ENCODE data around the gene ATAD3B. TPM values are rescaled to one million over a fixed set of nuclear protein-coding genes. Genes with fewer than 3 reads are reported as not detected.

The ATAD3B gene
- total and polyA plus RNA-seq, 2 of the 13 experiments (the other 11 are each of a cell fraction or from before 2014, with no cell fraction given), result 9.6 to 31.1 TPM

DNA sequence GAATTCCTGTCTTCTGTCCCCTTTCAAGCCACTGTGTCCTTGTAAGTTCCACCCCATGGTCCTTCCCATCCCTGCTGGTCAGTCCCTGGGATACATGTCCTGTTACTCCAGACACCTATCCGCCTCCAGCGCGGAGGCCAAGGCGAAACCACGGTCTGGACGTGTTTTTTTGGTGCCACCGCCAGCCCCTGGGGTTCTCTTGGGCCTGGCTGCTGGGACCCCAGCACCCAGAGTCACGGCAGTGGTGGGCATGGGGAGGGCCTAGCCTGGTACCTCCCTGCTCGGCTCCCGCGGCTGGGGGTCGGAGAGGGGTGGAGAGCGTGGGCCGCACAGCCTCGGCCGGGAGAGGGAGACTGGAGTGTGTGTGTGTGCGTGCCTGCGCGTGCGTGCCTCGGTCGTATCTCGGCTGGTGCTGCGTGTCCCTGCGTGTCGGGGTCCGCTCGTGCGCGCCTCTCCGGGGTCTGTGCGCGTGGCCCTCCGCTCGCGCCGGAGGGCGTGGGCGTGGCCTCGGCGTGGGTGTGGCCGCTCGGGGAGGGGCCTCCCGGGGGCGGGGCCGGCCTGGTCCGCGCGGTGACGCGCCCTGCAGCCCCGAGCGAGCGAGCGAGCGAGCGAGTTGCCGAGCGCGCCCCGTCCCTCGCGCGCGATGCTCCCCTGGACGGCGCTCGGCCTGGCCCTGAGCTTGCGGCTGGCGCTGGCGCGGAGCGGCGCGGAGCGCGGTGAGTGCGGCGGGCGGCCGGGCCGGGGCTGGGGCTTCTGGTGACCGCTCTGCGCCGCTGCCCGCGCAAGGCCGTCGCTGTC, 36.3 kb upstream of the ATAD3B start, which contains the start of gene VWA1:
TSS of gene VWA1 (plus strand) at position 585 of the 798 bp plus-strand sequence. CDS start at position 644, 59 bp downstream.
- Histone ChIP-seq H4K20me1 (ENCODE audit: insufficient read depth, low read length) (no peaks in the 10 kb centered on the region), H3K4me2 (ENCODE audit: low read depth, low read length) (peak within 1 kb of the TSS; percentile 94), H3K36me3 (replicated peaks in 1 of 2; ENCODE audit: control insufficient read depth in 1 of 2, insufficient read depth in 2 of 2, low read length in 2 of 2) (peaks cover 0 to under 1% of the 10 kb centered on the region in 2 experiments; a peak in 1 of 5 replicates), H3K4me1 (ENCODE audit: insufficient read depth, low read length) (peaks cover 53% of the 10 kb centered on the region), H3K9ac (ENCODE audit: insufficient read depth, low read depth, low read length) (peak within 1 kb of the TSS; percentile 85), H3K79me2 (ENCODE audit: insufficient read depth, low read length) (peaks cover 31% of the 10 kb centered on the region), H3K27me3 (ENCODE audit: control insufficient read depth in 1 of 2, insufficient read depth in 2 of 2, low read length in 2 of 2) (no peaks in the 10 kb centered on the region), H3K9me3 (ENCODE audit: low read length) (no peaks in the 10 kb centered on the region), H3K4me3 (replicated peaks in 1 of 3; ENCODE audit: insufficient read depth in 1 of 3, low read depth in 2 of 3, low read length in 3 of 3) (peak within 1 kb of the TSS; percentile 72 to 88 (median 84)), H2AFZ (ENCODE audit: low read length) (no peak within 1 kb of the TSS), H3K27ac (ENCODE audit: extremely low read length, insufficient read depth, low read length) (peak within 1 kb of the TSS; percentile 94)
- DNase-seq (ENCODE audit: low spot score), result no peak
- ATAC-seq, result no peak
- TSS peak; percentile 30 for BruUV-seq (replicated peaks)
- in situ Hi-C loops (cut with HindIII; ENCODE audit: extremely low pct_ligation_motif_present, low pct_unique_long_range_greater_than_20kb), result loop anchor here (5.0 kb wide), 1 partner anchor 33 kb away; no protein-coding TSS in a partner anchor
- no peak for FAIRE-seq
- WGBS (ENCODE audit: low lambda C conversion rate), result under 1% methylated on average over 22 of the region's 89 CpGs
- CTCF ChIA-PET (ENCODE audit: low intra/inter-chr PET ratio, low total read pairs), result no interaction called here
- POLR2A ChIA-PET, result interaction anchor here (2.7 to 11.0 kb wide), 6 partner anchors 9 to 243 kb away, joined by 8 to 355 read pairs (median 38); partner anchors contain the start of genes ANKRD65, CCNL2 and MRPL20
- intact Hi-C loops (cut with micrococcal nuclease; ENCODE audit: unreplicated experiment), result no loop called here
- no peak for TF ChIP-seq ISX (CRISPR knock-in tag; conservative IDR thresholded peaks at IDR 0.05)
- 0 out of 2 replicates have a peak, but pooled peaks have one; percentile 15 for TF ChIP-seq KDM5B (CRISPR knock-in tag; IDR thresholded peaks at IDR 0.05; ENCODE audit: borderline replicate concordance)
- no peak for TF ChIP-seq ZNF382 (CRISPR knock-in tag; IDR thresholded peaks at IDR 0.05; ENCODE audit: borderline replicate concordance)
- no peak for TF ChIP-seq SMC3 (IDR thresholded peaks at IDR 0.05; ENCODE audit: low read length)
- TF ChIP-seq, protein P1, sequence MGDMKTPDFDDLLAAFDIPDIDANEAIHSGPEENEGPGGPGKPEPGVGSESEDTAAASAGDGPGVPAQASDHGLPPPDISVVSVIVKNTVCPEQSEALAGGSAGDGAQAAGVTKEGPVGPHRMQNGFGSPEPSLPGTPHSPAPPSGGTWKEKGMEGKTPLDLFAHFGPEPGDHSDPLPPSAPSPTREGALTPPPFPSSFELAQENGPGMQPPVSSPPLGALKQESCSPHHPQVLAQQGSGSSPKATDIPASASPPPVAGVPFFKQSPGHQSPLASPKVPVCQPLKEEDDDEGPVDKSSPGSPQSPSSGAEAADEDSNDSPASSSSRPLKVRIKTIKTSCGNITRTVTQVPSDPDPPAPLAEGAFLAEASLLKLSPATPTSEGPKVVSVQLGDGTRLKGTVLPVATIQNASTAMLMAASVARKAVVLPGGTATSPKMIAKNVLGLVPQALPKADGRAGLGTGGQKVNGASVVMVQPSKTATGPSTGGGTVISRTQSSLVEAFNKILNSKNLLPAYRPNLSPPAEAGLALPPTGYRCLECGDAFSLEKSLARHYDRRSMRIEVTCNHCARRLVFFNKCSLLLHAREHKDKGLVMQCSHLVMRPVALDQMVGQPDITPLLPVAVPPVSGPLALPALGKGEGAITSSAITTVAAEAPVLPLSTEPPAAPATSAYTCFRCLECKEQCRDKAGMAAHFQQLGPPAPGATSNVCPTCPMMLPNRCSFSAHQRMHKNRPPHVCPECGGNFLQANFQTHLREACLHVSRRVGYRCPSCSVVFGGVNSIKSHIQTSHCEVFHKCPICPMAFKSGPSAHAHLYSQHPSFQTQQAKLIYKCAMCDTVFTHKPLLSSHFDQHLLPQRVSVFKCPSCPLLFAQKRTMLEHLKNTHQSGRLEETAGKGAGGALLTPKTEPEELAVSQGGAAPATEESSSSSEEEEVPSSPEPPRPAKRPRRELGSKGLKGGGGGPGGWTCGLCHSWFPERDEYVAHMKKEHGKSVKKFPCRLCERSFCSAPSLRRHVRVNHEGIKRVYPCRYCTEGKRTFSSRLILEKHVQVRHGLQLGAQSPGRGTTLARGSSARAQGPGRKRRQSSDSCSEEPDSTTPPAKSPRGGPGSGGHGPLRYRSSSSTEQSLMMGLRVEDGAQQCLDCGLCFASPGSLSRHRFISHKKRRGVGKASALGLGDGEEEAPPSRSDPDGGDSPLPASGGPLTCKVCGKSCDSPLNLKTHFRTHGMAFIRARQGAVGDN (CRISPR knock-in tag; IDR thresholded peaks at IDR 0.05), result peak; percentile 74
- TF ChIP-seq ZNF773 (CRISPR knock-in tag; IDR thresholded peaks at IDR 0.05; ENCODE audit: borderline replicate concordance), result no peak
- TF ChIP-seq MBNL3 (CRISPR knock-in tag; conservative IDR thresholded peaks at IDR 0.05), result no peak
- TF ChIP-seq RARA (CRISPR knock-in tag; IDR thresholded peaks at IDR 0.05), result peak; percentile 47; the same call in 1 of the 2 replicates
- TF ChIP-seq ZFY (CRISPR knock-in tag; IDR thresholded peaks at IDR 0.05), result peak; percentile 76
- no peak for TF ChIP-seq ZBTB3 (CRISPR knock-in tag; IDR thresholded peaks at IDR 0.05; ENCODE audit: borderline replicate concordance, low read depth)
- no peak for TF ChIP-seq SRSF4 (IDR thresholded peaks at IDR 0.05; ENCODE audit: low read depth, low read length, poor library complexity, severe bottlenecking)
- no peak for TF ChIP-seq ZNF589 (CRISPR knock-in tag; conservative IDR thresholded peaks at IDR 0.05)
- no peak for TF ChIP-seq ZNF839 (CRISPR knock-in tag; IDR thresholded peaks at IDR 0.05; ENCODE audit: borderline replicate concordance)
- no peak for TF ChIP-seq ZNF264 (CRISPR knock-in tag; IDR thresholded peaks at IDR 0.05)
- TF ChIP-seq, protein P2, sequence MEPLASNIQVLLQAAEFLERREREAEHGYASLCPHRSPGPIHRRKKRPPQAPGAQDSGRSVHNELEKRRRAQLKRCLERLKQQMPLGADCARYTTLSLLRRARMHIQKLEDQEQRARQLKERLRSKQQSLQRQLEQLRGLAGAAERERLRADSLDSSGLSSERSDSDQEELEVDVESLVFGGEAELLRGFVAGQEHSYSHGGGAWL (CRISPR knock-in tag; IDR thresholded peaks at IDR 0.05), result 0 out of 2 replicates have a peak, but pooled peaks have one; percentile 20
- TF ChIP-seq, protein P3, sequence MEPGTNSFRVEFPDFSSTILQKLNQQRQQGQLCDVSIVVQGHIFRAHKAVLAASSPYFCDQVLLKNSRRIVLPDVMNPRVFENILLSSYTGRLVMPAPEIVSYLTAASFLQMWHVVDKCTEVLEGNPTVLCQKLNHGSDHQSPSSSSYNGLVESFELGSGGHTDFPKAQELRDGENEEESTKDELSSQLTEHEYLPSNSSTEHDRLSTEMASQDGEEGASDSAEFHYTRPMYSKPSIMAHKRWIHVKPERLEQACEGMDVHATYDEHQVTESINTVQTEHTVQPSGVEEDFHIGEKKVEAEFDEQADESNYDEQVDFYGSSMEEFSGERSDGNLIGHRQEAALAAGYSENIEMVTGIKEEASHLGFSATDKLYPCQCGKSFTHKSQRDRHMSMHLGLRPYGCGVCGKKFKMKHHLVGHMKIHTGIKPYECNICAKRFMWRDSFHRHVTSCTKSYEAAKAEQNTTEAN (CRISPR knock-in tag; conservative IDR thresholded peaks at IDR 0.05), result no peak
- peak; percentile 61; the same call in 1 of the 2 replicates for TF ChIP-seq ZNF350 (CRISPR knock-in tag; IDR thresholded peaks at IDR 0.05; ENCODE audit: borderline replicate concordance, low read depth)
